Trophoblast cell (in vitro differentiated cells and primary cell): Measurements from ENCODE around the gene CFAP90.

Experiments
- DNase-seq, 2 donors: peaks; one replicate each; pipeline ENCODE4 v3.0.0-alpha.2; 2016
- H2AFZ ChIP-seq: 2 replicates; pipeline ENCODE4 v1.6.1; 2013; ENCODE audit warnings: low read length, moderate library complexity, mild to moderate bottlenecking; ENCODE audit not compliant: insufficient read depth, poor library complexity
- H2AK5ac ChIP-seq: 2 replicates; pipeline ENCODE4 v1.6.1; 2013; ENCODE audit warnings: mild to moderate bottlenecking, low read length
- H2BK120ac ChIP-seq: 2 replicates; pipeline ENCODE4 v1.6.1; 2013; ENCODE audit warnings: low read length, mild to moderate bottlenecking, moderate library complexity; ENCODE audit not compliant: insufficient read depth, poor library complexity
- H2BK12ac ChIP-seq: 2 replicates; pipeline ENCODE4 v1.6.1; 2013; ENCODE audit warnings: mild to moderate bottlenecking, low read length, moderate library complexity
- H2BK5ac ChIP-seq: 2 replicates; pipeline ENCODE4 v1.6.1; 2013; ENCODE audit warnings: low read length, low read depth, moderate library complexity, mild to moderate bottlenecking; ENCODE audit not compliant: poor library complexity
- H3K14ac ChIP-seq: 2 replicates; pipeline ENCODE4 v1.6.1; 2013; ENCODE audit warnings: mild to moderate bottlenecking, low read length
- H3K18ac ChIP-seq: 2 replicates; pipeline ENCODE4 v1.6.1; 2013; ENCODE audit warnings: mild to moderate bottlenecking, low read length
- H3K23ac ChIP-seq: 2 replicates; pipeline ENCODE4 v1.6.1; 2013; ENCODE audit warnings: low read length
- H3K27ac ChIP-seq: 2 replicates; pipeline ENCODE4 v1.5.1; 2013; ENCODE audit warnings: low read depth, mild to moderate bottlenecking, inconsistent platforms, low read length, moderate library complexity
- H3K27me3 ChIP-seq: 2 replicates; pipeline ENCODE4 v1.6.1; 2013; ENCODE audit warnings: inconsistent platforms, mild to moderate bottlenecking, low read length, moderate library complexity; ENCODE audit not compliant: insufficient read depth
- H3K36me3 ChIP-seq, 2 experiments: 1 replicate in 1 of 2; 2 replicates in 1 of 2; pipeline ENCODE4 v1.6.1; 2013; ENCODE audit warnings: low read length in 2 of 2, mild to moderate bottlenecking in 2 of 2, moderate library complexity in 1 of 2; ENCODE audit not compliant: insufficient read depth in 2 of 2, control insufficient read depth in 1 of 2
- H3K4ac ChIP-seq: 2 replicates; pipeline ENCODE4 v1.6.1; 2013; ENCODE audit warnings: low read depth, mild to moderate bottlenecking, low read length, moderate library complexity
- H3K4me1 ChIP-seq, 2 experiments: 1 replicate in 1 of 2; 2 replicates in 1 of 2; pipeline ENCODE4 v1.6.1; 2013; ENCODE audit warnings: low read length in 2 of 2, mild to moderate bottlenecking in 2 of 2, moderate library complexity in 1 of 2; ENCODE audit not compliant: insufficient read depth in 2 of 2, control insufficient read depth in 1 of 2
- H3K4me2 ChIP-seq: 2 replicates; pipeline ENCODE4 v1.6.1; 2013; ENCODE audit warnings: inconsistent platforms, mild to moderate bottlenecking, low read length, moderate library complexity
- H3K4me3 ChIP-seq: 2 replicates; pipeline ENCODE4 v1.5.1; 2013; ENCODE audit warnings: mild to moderate bottlenecking, low read depth, low read length, inconsistent platforms
- H3K79me1 ChIP-seq: one replicate; pipeline ENCODE4 v1.6.1; 2013; ENCODE audit warnings: low read length
- H3K79me2 ChIP-seq: 2 replicates; pipeline ENCODE4 v1.6.1; 2013; ENCODE audit warnings: low read length, mild to moderate bottlenecking; ENCODE audit not compliant: control insufficient read depth, insufficient read depth, poor library complexity
- H3K9ac ChIP-seq: 2 replicates; pipeline ENCODE4 v1.6.1; 2013; ENCODE audit warnings: mild to moderate bottlenecking, low read length
- H3K9me3 ChIP-seq: 2 replicates; pipeline ENCODE4 v1.6.1; 2013; ENCODE audit warnings: low read depth, mild to moderate bottlenecking, control low read depth, inconsistent platforms, low read length; ENCODE audit not compliant: insufficient read depth
- H4K12ac ChIP-seq: 2 replicates; pipeline ENCODE4 v1.6.1; 2013; ENCODE audit warnings: low read depth, mild to moderate bottlenecking, low read length, moderate library complexity
- H4K8ac ChIP-seq: 2 replicates; pipeline ENCODE4 v1.6.1; 2013; ENCODE audit warnings: low read depth, mild to moderate bottlenecking, low read length, moderate library complexity
- H4K91ac ChIP-seq: one replicate; pipeline ENCODE4 v1.6.1; 2013; ENCODE audit warnings: low read depth, mild to moderate bottlenecking, low read length, moderate library complexity
- WGBS: extraction: QIAGEN DNeasy Blood & Tissue Kit; methylation state at CpG from one replicate; pipeline ENCODE4 v1.1.7; 2013; ENCODE audit warnings: missing lambda C conversion rate; ENCODE audit not compliant: insufficient read length, insufficient coverage; ENCODE audit errors: extremely low coverage; 5-methylcytosine and 5-hydroxymethylcytosine counted together

Gene CFAP90

GRCh38 chr5:7881816-7882215 is 30.9 kb upstream of the CFAP90 start:
- no peak overlapping the region for H3K9ac ChIP-seq
- no peak overlapping the region for H3K4me2 ChIP-seq
- no peak overlapping the region for H2BK120ac ChIP-seq
- no peak overlapping the region for H2BK12ac ChIP-seq
- no peak for DNase-seq
- H3K18ac ChIP-seq = no peak overlapping the region
- H3K14ac ChIP-seq = no peak overlapping the region
- peak overlapping the region; percentile 25 for H3K4me3 ChIP-seq
- H3K27me3 ChIP-seq = no peaks in the 10 kb centered on the region
- no peak overlapping the region for H4K8ac ChIP-seq
- no peak overlapping the region for H3K27ac ChIP-seq
- no peaks in the 10 kb centered on the region for H3K79me2 ChIP-seq
- WGBS = no CpG with 5 or more reads among the region's 2 CpGs
- no peak overlapping the region for H4K91ac ChIP-seq
- peaks cover 21 to 45% of the 10 kb centered on the region in 2 experiments for H3K36me3 ChIP-seq
- no peak overlapping the region for H3K23ac ChIP-seq
- no peak overlapping the region for H2BK5ac ChIP-seq
- H3K79me1 ChIP-seq = no peaks in the 10 kb centered on the region
- no peak overlapping the region for H2AFZ ChIP-seq
- no peaks in the 10 kb centered on the region for H3K4me1 ChIP-seq
- no peak overlapping the region for H3K4ac ChIP-seq
- no peak overlapping the region for H4K12ac ChIP-seq
- no peaks in the 10 kb centered on the region for H3K9me3 ChIP-seq
- H2AK5ac ChIP-seq = no peak overlapping the region

GRCh38 chr5:7881091-7881490 is 30.2 kb upstream of the CFAP90 start:
- no peaks in the 10 kb centered on the region for H3K79me1 ChIP-seq
- no peak overlapping the region for H3K14ac ChIP-seq
- H3K9me3 ChIP-seq = no peaks in the 10 kb centered on the region
- no peaks in the 10 kb centered on the region for H3K79me2 ChIP-seq
- no peak overlapping the region for H2AK5ac ChIP-seq
- H2BK120ac ChIP-seq = no peak overlapping the region
- no peak overlapping the region for H2AFZ ChIP-seq
- H4K91ac ChIP-seq = no peak overlapping the region
- H3K4me1 ChIP-seq = no peaks in the 10 kb centered on the region
- H3K27me3 ChIP-seq = no peaks in the 10 kb centered on the region
- H3K23ac ChIP-seq = no peak overlapping the region
- no peak overlapping the region for H4K12ac ChIP-seq
- peaks cover 21 to 45% of the 10 kb centered on the region in 2 experiments for H3K36me3 ChIP-seq
- DNase-seq = no peak
- no peak overlapping the region for H3K27ac ChIP-seq
- no peak overlapping the region for H4K8ac ChIP-seq
- no peak overlapping the region for H3K4me3 ChIP-seq
- H2BK12ac ChIP-seq = no peak overlapping the region
- no peak overlapping the region for H3K4ac ChIP-seq
- WGBS = no CpG with 5 or more reads among the region's 4 CpGs
- H3K4me2 ChIP-seq = no peak overlapping the region
- no peak overlapping the region for H3K9ac ChIP-seq
- H3K18ac ChIP-seq = no peak overlapping the region
- no peak overlapping the region for H2BK5ac ChIP-seq

GRCh38 chr5:7878381-7878873 is 27.5 kb upstream of the CFAP90 start:
- H3K18ac ChIP-seq = no peak overlapping the region
- H3K4me1 ChIP-seq = no peaks in the 10 kb centered on the region
- H3K27ac ChIP-seq = no peak overlapping the region
- H2AK5ac ChIP-seq = no peak overlapping the region
- no peak overlapping the region for H2BK5ac ChIP-seq
- H2BK12ac ChIP-seq = no peak overlapping the region
- H4K91ac ChIP-seq = no peak overlapping the region
- no peak overlapping the region for H2AFZ ChIP-seq
- H3K9ac ChIP-seq = no peak overlapping the region
- no peak overlapping the region for H4K12ac ChIP-seq
- no peak overlapping the region for H4K8ac ChIP-seq
- no peaks in the 10 kb centered on the region for H3K79me1 ChIP-seq
- no peak overlapping the region for H3K4me3 ChIP-seq
- H3K79me2 ChIP-seq = no peaks in the 10 kb centered on the region
- H3K14ac ChIP-seq = no peak overlapping the region
- no peak overlapping the region for H3K4me2 ChIP-seq
- DNase-seq = no peak
- peaks cover 16 to 41% of the 10 kb centered on the region in 2 experiments for H3K36me3 ChIP-seq
- no peaks in the 10 kb centered on the region for H3K9me3 ChIP-seq
- H2BK120ac ChIP-seq = no peak overlapping the region
- no peak overlapping the region for H3K23ac ChIP-seq
- H3K4ac ChIP-seq = no peak overlapping the region
- no peaks in the 10 kb centered on the region for H3K27me3 ChIP-seq

DNA sequence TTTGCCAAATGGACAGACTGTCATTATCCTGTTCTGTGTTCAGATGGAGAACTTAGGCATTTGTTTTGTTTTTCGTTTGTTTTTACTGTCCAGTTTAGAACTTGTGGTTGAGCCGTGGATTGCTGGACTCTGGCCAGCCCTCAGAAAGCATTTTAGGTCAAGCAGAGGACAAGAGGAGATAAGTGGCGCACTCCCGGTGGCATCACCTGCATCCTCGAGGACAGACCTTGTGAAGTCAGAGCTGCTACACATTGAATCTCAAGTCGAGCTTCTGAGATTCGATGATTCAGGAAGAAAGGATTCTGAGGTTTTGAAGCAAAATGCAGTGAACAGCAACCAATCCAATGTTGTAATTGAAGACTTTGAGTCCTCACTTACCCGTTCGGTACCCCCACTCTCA is 26.9 kb upstream of the CFAP90 start:
- Histone ChIP-seq H4K91ac (no peak overlapping the region), H2AK5ac (no peak overlapping the region), H3K4ac (no peak overlapping the region), H3K27me3 (no peaks in the 10 kb centered on the region), H3K79me2 (peaks cover 1% of the 10 kb centered on the region), H4K12ac (no peak overlapping the region), H3K18ac (no peak overlapping the region), H2AFZ (no peak overlapping the region), H3K79me1 (no peaks in the 10 kb centered on the region), H3K27ac (no peak overlapping the region), H3K4me1 (no peaks in the 10 kb centered on the region), H2BK5ac (no peak overlapping the region), H3K4me3 (no peak overlapping the region), H3K23ac (no peak overlapping the region), H4K8ac (no peak overlapping the region), H3K14ac (no peak overlapping the region), H3K4me2 (no peak overlapping the region), H3K9ac (no peak overlapping the region), H2BK120ac (no peak overlapping the region), H2BK12ac (no peak overlapping the region), H3K9me3 (no peaks in the 10 kb centered on the region), H3K36me3 (peaks cover 16 to 37% of the 10 kb centered on the region in 2 experiments)
- WGBS = no CpG with 5 or more reads among the region's 9 CpGs
- no peak for DNase-seq
